Measurements from ENCODE around the gene ABCC2.

- TF ChIP-seq CTCF (IDR thresholded peaks at IDR 0.05), result no peak
- no peak for TF ChIP-seq POLR2AphosphoS5 (IDR thresholded peaks at IDR 0.05)
- TF ChIP-seq POLR2A (IDR thresholded peaks at IDR 0.05), result no peak
- TF ChIP-seq EP300 (IDR thresholded peaks at IDR 0.05), result no peak
These were observed 62.1 kb downstream of the ABCC2 start for GRCh38 chr10:99844433-99844955.
